SIG-M5 treated with dmso at 0.1 percent for 504 hours (cell line): ENCODE results near the gene BDKRB2.
A peak's percentile ranks its signal among the peaks of the same experiment; 100 is the strongest.

ENCODE experiments used
- DNase-seq: peaks from one replicate; lab custom pipeline; 2025; ENCODE audit not compliant: unreplicated experiment; lab: John Stamatoyannopoulos, UW

Gene BDKRB2

GRCh38 chr14:96176275-96176674 lies 28.4 kb upstream of the BDKRB2 start:
- no peak for DNase-seq

GRCh38 chr14:96176811-96177211 lies 27.8 kb upstream of the BDKRB2 start:
- DNase-seq, result no peak

- DNase-seq, result no peak
These were observed 26.8 kb upstream of the BDKRB2 start for GRCh38 chr14:96177766-96178375.

- DNase-seq, result no peak
These were observed 25.9 kb upstream of the BDKRB2 start for GRCh38 chr14:96178461-96179321.

- DNase-seq, result no peak
These were observed 24.4 kb upstream of the BDKRB2 start for GRCh38 chr14:96180043-96180874.

- no peak for DNase-seq
These were observed 23.2 kb upstream of the BDKRB2 start for GRCh38 chr14:96181186-96182056.

GRCh38 chr14:96182546-96182945 lies 22.1 kb upstream of the BDKRB2 start:
- DNase-seq, result no peak

GRCh38 chr14:96184737-96185136 lies 19.9 kb upstream of the BDKRB2 start:
- DNase-seq, result no peak

GRCh38 chr14:96187216-96188031 lies 17.2 kb upstream of the BDKRB2 start:
- no peak for DNase-seq

GRCh38 chr14:96189281-96189711 lies 15.3 kb upstream of the BDKRB2 start:
- no peak for DNase-seq

- DNase-seq, result no peak
These were observed 13.3 kb upstream of the BDKRB2 start for GRCh38 chr14:96191353-96191752.

- DNase-seq, result no peak
These were observed 12.7 kb upstream of the BDKRB2 start for GRCh38 chr14:96191841-96192462.

- DNase-seq, result no peak
These were observed 11.4 kb upstream of the BDKRB2 start for GRCh38 chr14:96192975-96193805.

GRCh38 chr14:96194262-96194656 lies 10.4 kb upstream of the BDKRB2 start:
- DNase-seq, result no peak

GRCh38 chr14:96194657-96195431 lies 9.8 kb upstream of the BDKRB2 start:
- DNase-seq, result no peak

- peak; percentile 33 for DNase-seq
These were observed 9.1 kb upstream of the BDKRB2 start for GRCh38 chr14:96195441-96196081.

GRCh38 chr14:96197163-96197852 lies 7.3 kb upstream of the BDKRB2 start:
- DNase-seq, result no peak
